WTC11 (cell line): ENCODE measurements around the gene PTPRT. TPM values are rescaled to one million over a fixed set of nuclear protein-coding genes. Genes with fewer than 3 reads are reported as not detected.

ENCODE experiments used
- ATAC-seq: fragments of 200-7000 bp; cut with Tn5 transposase; 2 replicates; pipeline ENCODE4 v1.10.0; 2021; ENCODE audit warnings: mild to moderate bottlenecking, moderate library complexity
- CTCF ChIA-PET: fragments of 300-600 bp; sonication (Branson Sonifier 250); formaldehyde crosslinking; loops from one replicate; lab custom pipeline; 2021; ENCODE audit warnings: antibody characterized with exemption; lab: Charles Lee
- POLR2A ChIA-PET: fragments of 350-600 bp; sonication (Branson Sonifier 250); formaldehyde crosslinking; loops from one replicate; lab custom pipeline; 2021; ENCODE audit warnings: antibody characterized with exemption; lab: Charles Lee
- DNase-seq: peaks from one replicate; pipeline ENCODE4 v3.0.0; 2021; ENCODE audit warnings: low spot score
- H3K27ac Mint-ChIP-seq: 2 replicates; pipeline ENCODE4 v1.8.0; 2021; ENCODE audit warnings: mixed read lengths
- H3K27me3 Mint-ChIP-seq: 2 replicates; pipeline ENCODE4 v1.8.0; 2021; ENCODE audit warnings: low read depth, mild to moderate bottlenecking, moderate library complexity, mixed read lengths
- H3K36me3 Mint-ChIP-seq: 2 replicates; pipeline ENCODE4 v1.8.0; 2021; ENCODE audit warnings: mixed read lengths
- H3K4me1 Mint-ChIP-seq: 2 replicates; pipeline ENCODE4 v1.8.0; 2022; ENCODE audit warnings: mixed read lengths
- H3K4me3 Mint-ChIP-seq: 2 replicates; pipeline ENCODE4 v1.8.0; 2021; ENCODE audit warnings: mild to moderate bottlenecking, moderate library complexity, mixed read lengths
- H3K9me3 Mint-ChIP-seq: 2 replicates; pipeline ENCODE4 v1.8.0; 2021; ENCODE audit warnings: mixed read lengths
- ELF4 ChIP-seq: sonication (generic); formaldehyde crosslinking; IDR thresholded peaks from 2 replicates; pipeline ENCODE4 v1.8.1; 2022; ENCODE audit warnings: low read depth, mild to moderate bottlenecking, moderate library complexity, missing genetic modification reagents
- EMX1 ChIP-seq: fragments of 250-450 bp; sonication (Bioruptor Pico); IDR thresholded peaks from 2 replicates; pipeline ENCODE4 v1.8.0; 2021; ENCODE audit warnings: mild to moderate bottlenecking
- ERG ChIP-seq: fragments of 250-450 bp; sonication (Bioruptor Pico); IDR thresholded peaks from 2 replicates; pipeline ENCODE4 v1.8.0; 2021; ENCODE audit warnings: mild to moderate bottlenecking
- GTF2I ChIP-seq: fragments of 250-450 bp; sonication (Bioruptor Pico); conservative IDR thresholded peaks from 2 replicates; pipeline ENCODE4 v1.4.0; 2021; ENCODE audit warnings: mild to moderate bottlenecking
- IRF1 ChIP-seq: sonication (generic); formaldehyde crosslinking; IDR thresholded peaks from 2 replicates; pipeline ENCODE4 v1.8.0; 2023; ENCODE audit warnings: missing genetic modification reagents
- MXD4 ChIP-seq: fragments of 250-450 bp; sonication (Bioruptor Pico); IDR thresholded peaks from 2 replicates; pipeline ENCODE4 v1.8.0; 2021; ENCODE audit warnings: mild to moderate bottlenecking, moderate library complexity, borderline replicate concordance
- NFYB ChIP-seq: sonication (generic); formaldehyde crosslinking; conservative IDR thresholded peaks from 2 replicates; pipeline ENCODE4 v1.8.0; 2022; ENCODE audit warnings: low read depth, missing genetic modification reagents
- RELA ChIP-seq: sonication (generic); formaldehyde crosslinking; IDR thresholded peaks from 2 replicates; pipeline ENCODE4 v1.8.1; 2022; ENCODE audit warnings: missing genetic modification reagents, mild to moderate bottlenecking, borderline replicate concordance
- SMAD4 ChIP-seq: sonication (generic); formaldehyde crosslinking; IDR thresholded peaks from 2 replicates; pipeline ENCODE4 v1.8.0; 2022; ENCODE audit warnings: mild to moderate bottlenecking, missing genetic modification reagents
- STAT6 ChIP-seq: sonication (generic); formaldehyde crosslinking; conservative IDR thresholded peaks from 2 replicates; pipeline ENCODE4 v1.8.1; 2023; ENCODE audit warnings: mild to moderate bottlenecking, low read depth, missing genetic modification reagents, moderate library complexity
- TEAD4 ChIP-seq: sonication (generic); formaldehyde crosslinking; IDR thresholded peaks from 2 replicates; pipeline ENCODE4 v1.8.0; 2022; ENCODE audit warnings: mild to moderate bottlenecking, missing genetic modification reagents
- ZNF121 ChIP-seq: sonication (generic); formaldehyde crosslinking; IDR thresholded peaks from 2 replicates; pipeline ENCODE4 v1.8.0; 2023; ENCODE audit warnings: missing genetic modification reagents
- ZNF232 ChIP-seq: sonication (generic); formaldehyde crosslinking; IDR thresholded peaks from 2 replicates; pipeline ENCODE4 v1.8.0; 2022; ENCODE audit warnings: mild to moderate bottlenecking, missing genetic modification reagents
- ZNF263 ChIP-seq: sonication (generic); formaldehyde crosslinking; IDR thresholded peaks from 2 replicates; pipeline ENCODE4 v1.8.1; 2022; ENCODE audit warnings: low read depth, mild to moderate bottlenecking, moderate library complexity, missing genetic modification reagents
- ZNF396 ChIP-seq: fragments of 250-450 bp; sonication (Bioruptor Pico); IDR thresholded peaks from 2 replicates; pipeline ENCODE4 v1.8.0; 2021; ENCODE audit warnings: mild to moderate bottlenecking, moderate library complexity, borderline replicate concordance
- ZNF416 ChIP-seq: fragments of 250-450 bp; sonication (Bioruptor Pico); IDR thresholded peaks from 2 replicates; pipeline ENCODE4 v1.9.0; 2021; ENCODE audit warnings: mild to moderate bottlenecking, inconsistent platforms
- ZNF423 ChIP-seq: fragments of 250-450 bp; sonication (Bioruptor Pico); IDR thresholded peaks from 2 replicates; pipeline ENCODE4 v2.1.2; 2022; ENCODE audit warnings: mild to moderate bottlenecking, moderate library complexity
- total RNA-seq: library from RNA; stranded (reverse); gene quantifications from 3 replicates; pipeline ENCODE4 v1.2.3, GENCODE V29; 2021
- TF ChIP-seq, protein P1 (sequence below): sonication (generic); formaldehyde crosslinking; IDR thresholded peaks from 2 replicates; pipeline ENCODE4 v1.8.1; 2022; ENCODE audit warnings: low read depth, mild to moderate bottlenecking, moderate library complexity, missing genetic modification reagents, borderline replicate concordance
- TF ChIP-seq, protein P2 (sequence below): fragments of 250-450 bp; sonication (Bioruptor Pico); IDR thresholded peaks from 2 replicates; pipeline ENCODE4 v1.9.0; 2021; ENCODE audit warnings: mild to moderate bottlenecking
- TF ChIP-seq, protein P3 (sequence below): fragments of 200-600 bp; IDR thresholded peaks from 2 replicates; pipeline ENCODE4 v1.8.0; 2022; ENCODE audit warnings: antibody characterized with exemption

Gene PTPRT
- total RNA-seq, 1 experiment from 2014 or later: 1.1 TPM

DNA sequence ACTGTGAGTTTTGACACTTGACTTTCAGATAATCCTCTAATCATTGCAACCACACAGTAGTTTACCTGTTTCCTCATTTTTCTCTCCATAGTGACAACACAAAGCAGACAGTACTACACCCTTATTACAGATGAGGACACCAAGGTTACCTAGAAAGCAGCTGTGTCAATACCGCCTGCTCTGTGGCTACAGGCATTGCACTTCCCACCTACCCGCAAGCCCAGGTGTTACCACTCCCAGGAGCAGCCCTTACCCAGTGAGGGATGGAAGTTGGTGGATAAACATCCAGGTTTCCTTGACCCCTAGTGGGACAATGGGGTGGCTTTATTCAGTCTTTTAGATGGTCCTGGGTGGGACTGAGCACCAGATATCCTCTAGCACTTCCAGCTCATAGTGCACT is 503.6 kb downstream of the PTPRT start:
- H3K4me1 Mint-ChIP-seq: peaks cover 8% of the 10 kb centered on the region
- no peaks in the 10 kb centered on the region; the same call in 1 of the 2 replicates for H3K27me3 Mint-ChIP-seq
- DNase-seq (no peak), ATAC-seq (no peak)
- no peaks in the 10 kb centered on the region for H3K36me3 Mint-ChIP-seq
- POLR2A ChIA-PET: no interaction called here
- TF ChIP-seq TEAD4 (no peak), ZNF121 (no peak), EMX1 (CRISPR knock-in tag) (no peak), ELF4 (CRISPR knock-in tag) (no peak), NFYB (no peak), ZNF423 (CRISPR knock-in tag) (no peak), GTF2I (no peak), STAT6 (CRISPR knock-in tag) (no peak), MXD4 (no peak), ZNF263 (no peak), SMAD4 (CRISPR knock-in tag) (no peak), IRF1 (CRISPR knock-in tag) (no peak), ZNF416 (no peak), RELA (CRISPR knock-in tag) (no peak), ZNF232 (no peak)
- TF ChIP-seq, protein P1, sequence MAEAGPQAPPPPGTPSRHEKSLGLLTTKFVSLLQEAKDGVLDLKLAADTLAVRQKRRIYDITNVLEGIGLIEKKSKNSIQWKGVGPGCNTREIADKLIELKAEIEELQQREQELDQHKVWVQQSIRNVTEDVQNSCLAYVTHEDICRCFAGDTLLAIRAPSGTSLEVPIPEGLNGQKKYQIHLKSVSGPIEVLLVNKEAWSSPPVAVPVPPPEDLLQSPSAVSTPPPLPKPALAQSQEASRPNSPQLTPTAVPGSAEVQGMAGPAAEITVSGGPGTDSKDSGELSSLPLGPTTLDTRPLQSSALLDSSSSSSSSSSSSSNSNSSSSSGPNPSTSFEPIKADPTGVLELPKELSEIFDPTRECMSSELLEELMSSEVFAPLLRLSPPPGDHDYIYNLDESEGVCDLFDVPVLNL (CRISPR knock-in tag): no peak
- TF ChIP-seq, protein P2, sequence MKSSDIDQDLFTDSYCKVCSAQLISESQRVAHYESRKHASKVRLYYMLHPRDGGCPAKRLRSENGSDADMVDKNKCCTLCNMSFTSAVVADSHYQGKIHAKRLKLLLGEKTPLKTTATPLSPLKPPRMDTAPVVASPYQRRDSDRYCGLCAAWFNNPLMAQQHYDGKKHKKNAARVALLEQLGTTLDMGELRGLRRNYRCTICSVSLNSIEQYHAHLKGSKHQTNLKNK: no peak
- TF ChIP-seq, all 79 proteins: peak for 0
- CTCF ChIA-PET: no interaction called here
- Mint-ChIP-seq H3K27ac (no peak overlapping the region), H3K4me3 (no peak overlapping the region), H3K9me3 (no peaks in the 10 kb centered on the region)

DNA sequence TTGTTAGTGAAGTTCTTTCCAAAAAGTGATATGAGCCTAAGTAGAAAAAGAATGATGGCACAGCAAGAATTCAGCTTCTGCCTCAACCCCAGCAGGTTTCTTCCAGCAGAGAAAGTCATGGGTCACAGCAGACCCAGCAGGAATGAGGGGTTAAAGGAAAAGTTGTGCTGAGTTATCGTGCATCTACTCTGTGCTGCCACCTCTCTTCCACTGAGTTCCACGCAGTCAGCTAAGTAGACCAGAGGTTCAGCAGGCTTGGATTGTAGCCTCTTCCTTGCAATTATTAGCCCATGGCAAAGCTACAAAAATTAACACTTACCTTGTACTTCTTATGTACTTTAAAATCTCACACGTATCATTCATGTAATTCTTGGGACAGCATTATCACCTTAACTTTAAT is 510.8 kb downstream of the PTPRT start:
- DNase-seq: peak; percentile 28
- ChIA-PET POLR2A (no interaction called here), CTCF (interaction anchor here (0.7 to 1.6 kb wide), 8 partner anchors 9 to 931 kb away, joined by 3 to 6 read pairs (median 3); no protein-coding TSS in a partner anchor)
- Mint-ChIP-seq H3K9me3 (peaks cover 12% of the 10 kb centered on the region), H3K27ac (no peak overlapping the region), H3K36me3 (peaks cover 4% of the 10 kb centered on the region; the same call in 1 of the 2 replicates), H3K27me3 (no peaks in the 10 kb centered on the region), H3K4me1 (peaks cover 19% of the 10 kb centered on the region), H3K4me3 (no peak overlapping the region)
- peak; percentile 88 for ATAC-seq
- TF ChIP-seq GTF2I: no peak
- no peak for TF ChIP-seq ZNF396
- TF ChIP-seq, protein P3, sequence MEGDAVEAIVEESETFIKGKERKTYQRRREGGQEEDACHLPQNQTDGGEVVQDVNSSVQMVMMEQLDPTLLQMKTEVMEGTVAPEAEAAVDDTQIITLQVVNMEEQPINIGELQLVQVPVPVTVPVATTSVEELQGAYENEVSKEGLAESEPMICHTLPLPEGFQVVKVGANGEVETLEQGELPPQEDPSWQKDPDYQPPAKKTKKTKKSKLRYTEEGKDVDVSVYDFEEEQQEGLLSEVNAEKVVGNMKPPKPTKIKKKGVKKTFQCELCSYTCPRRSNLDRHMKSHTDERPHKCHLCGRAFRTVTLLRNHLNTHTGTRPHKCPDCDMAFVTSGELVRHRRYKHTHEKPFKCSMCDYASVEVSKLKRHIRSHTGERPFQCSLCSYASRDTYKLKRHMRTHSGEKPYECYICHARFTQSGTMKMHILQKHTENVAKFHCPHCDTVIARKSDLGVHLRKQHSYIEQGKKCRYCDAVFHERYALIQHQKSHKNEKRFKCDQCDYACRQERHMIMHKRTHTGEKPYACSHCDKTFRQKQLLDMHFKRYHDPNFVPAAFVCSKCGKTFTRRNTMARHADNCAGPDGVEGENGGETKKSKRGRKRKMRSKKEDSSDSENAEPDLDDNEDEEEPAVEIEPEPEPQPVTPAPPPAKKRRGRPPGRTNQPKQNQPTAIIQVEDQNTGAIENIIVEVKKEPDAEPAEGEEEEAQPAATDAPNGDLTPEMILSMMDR: 0 out of 2 replicates have a peak, but pooled peaks have one; percentile 20
- no peak for TF ChIP-seq ERG
- TF ChIP-seq, all 79 proteins: peak for 1
